MCF 10A (cell line): ENCODE results near the gene MIB1. TPM values are rescaled to one million over a fixed set of nuclear protein-coding genes. Genes with fewer than 3 reads are reported as not detected.

ENCODE experiments used
- BruUV-seq: library from RNA; stranded (reverse); fragments of 400-500 nt; replicated peaks from 2 replicates; lab custom pipeline; 2021; lab: Mats Ljungman, UMichigan
- CTCF ChIA-PET: fragments of 300-600 bp; sonication (Branson Sonifier 250); formaldehyde crosslinking; extraction: SDS; loops from one replicate; lab custom pipeline; 2021; ENCODE audit warnings: antibody characterized with exemption, inconsistent platforms; lab: Yijun Ruan, JAX
- POLR2A ChIA-PET: fragments of 300-600, 350-650 bp; sonication (Branson Sonifier 250); formaldehyde crosslinking; extraction: SDS; loops from one replicate; lab custom pipeline; 2020; ENCODE audit warnings: antibody characterized with exemption, inconsistent platforms; lab: Yijun Ruan, JAX
- DNase-seq: peaks from one replicate; pipeline ENCODE4 v3.0.0-alpha.2; 2018; ENCODE audit not compliant: unreplicated experiment
- H3K27ac Mint-ChIP-seq: one replicate; pipeline ENCODE4 v1.8.0; 2022; ENCODE audit warnings: mild to moderate bottlenecking, low read depth, mixed read lengths; ENCODE audit not compliant: unreplicated experiment
- H3K27me3 Mint-ChIP-seq: one replicate; pipeline ENCODE4 v1.8.0; 2022; ENCODE audit warnings: mixed read lengths; ENCODE audit not compliant: insufficient read depth, unreplicated experiment
- H3K36me3 Mint-ChIP-seq: one replicate; pipeline ENCODE4 v1.8.0; 2022; ENCODE audit warnings: mild to moderate bottlenecking, moderate library complexity, mixed read lengths; ENCODE audit not compliant: insufficient read depth, unreplicated experiment
- H3K4me1 Mint-ChIP-seq: one replicate; pipeline ENCODE4 v1.8.0; 2022; ENCODE audit warnings: mixed read lengths; ENCODE audit not compliant: insufficient read depth, unreplicated experiment
- H3K4me3 Mint-ChIP-seq: one replicate; pipeline ENCODE4 v1.8.0; 2022; ENCODE audit warnings: mild to moderate bottlenecking, moderate library complexity, mixed read lengths; ENCODE audit not compliant: unreplicated experiment
- H3K9me3 Mint-ChIP-seq: one replicate; pipeline ENCODE4 v1.8.0; 2022; ENCODE audit warnings: mixed read lengths; ENCODE audit not compliant: unreplicated experiment
- CTCF ChIP-seq: fragments of 200-600 bp; IDR thresholded peaks from one replicate; pipeline ENCODE4 v1.8.0; 2022; ENCODE audit warnings: antibody characterized with exemption, mild to moderate bottlenecking; ENCODE audit not compliant: unreplicated experiment
- intact Hi-C: fragments of 100-400 bp; cut with micrococcal nuclease; formaldehyde crosslinking; loops from 2 replicates; pipeline ENCODE4 v1.14.1; 2022
- total RNA-seq: library from RNA; stranded (reverse); gene quantifications from 2 replicates; pipeline ENCODE4 v1.2.3, GENCODE V29; 2022

The MIB1 gene
- total RNA-seq, 1 experiment from 2014 or later, result 40.5 TPM

GRCh38 chr18:21900605-21901352, 160.2 kb downstream of the MIB1 start:
- ChIA-PET CTCF (interaction anchor here (0.5 to 1.1 kb wide), 2 partner anchors 15 to 861 kb away, joined by 3 read pairs; no protein-coding TSS in a partner anchor), POLR2A (interaction anchor here (0.7 kb wide), 1 partner anchor 710 kb away, joined by 3 read pairs; no protein-coding TSS in a partner anchor)
- H3K27ac Mint-ChIP-seq, result no peak overlapping the region
- H3K27me3 Mint-ChIP-seq, result no peaks in the 10 kb centered on the region
- no TSS peak for BruUV-seq
- no peaks in the 10 kb centered on the region for H3K36me3 Mint-ChIP-seq
- TF ChIP-seq CTCF, result no peak
- intact Hi-C loops, result no loop called here
- H3K4me1 Mint-ChIP-seq, result no peaks in the 10 kb centered on the region
- no peak overlapping the region for H3K4me3 Mint-ChIP-seq
- H3K9me3 Mint-ChIP-seq, result no peaks in the 10 kb centered on the region
- no peak for DNase-seq

- CTCF ChIA-PET, result interaction anchor here (0.6 to 1.1 kb wide), 2 partner anchors 14 to 100 kb away, joined by 3 read pairs; no protein-coding TSS in a partner anchor
- intact Hi-C loops, result no loop called here
- TF ChIP-seq CTCF, result no peak
- POLR2A ChIA-PET, result no interaction called here
- no peak overlapping the region for H3K4me3 Mint-ChIP-seq
- H3K9me3 Mint-ChIP-seq, result no peaks in the 10 kb centered on the region
- no peaks in the 10 kb centered on the region for H3K27me3 Mint-ChIP-seq
- no peaks in the 10 kb centered on the region for H3K4me1 Mint-ChIP-seq
- no TSS peak for BruUV-seq
- DNase-seq, result no peak
- no peaks in the 10 kb centered on the region for H3K36me3 Mint-ChIP-seq
- no peak overlapping the region for H3K27ac Mint-ChIP-seq
Measured at GRCh38 chr18:21901423-21901945, 160.9 kb downstream of the MIB1 start.

GRCh38 chr18:21903709-21904108, 163.1 kb downstream of the MIB1 start:
- CTCF ChIA-PET, result interaction anchor here (0.7 kb wide), 1 partner anchor 343 kb away, joined by 3 read pairs; no protein-coding TSS in a partner anchor
- Mint-ChIP-seq H3K4me3 (no peak overlapping the region), H3K9me3 (no peaks in the 10 kb centered on the region), H3K4me1 (no peaks in the 10 kb centered on the region), H3K27me3 (no peaks in the 10 kb centered on the region), H3K36me3 (no peaks in the 10 kb centered on the region), H3K27ac (no peak overlapping the region)
- DNase-seq, result no peak
- BruUV-seq, result no TSS peak
- TF ChIP-seq CTCF, result no peak
- intact Hi-C loops, result no loop called here
- POLR2A ChIA-PET, result interaction anchor here (0.6 kb wide), 1 partner anchor 468 kb away, joined by 3 read pairs; no protein-coding TSS in a partner anchor

GRCh38 chr18:21904856-21905255, 164.3 kb downstream of the MIB1 start:
- ChIA-PET POLR2A (no interaction called here), CTCF (interaction anchor here (0.9 kb wide), 1 partner anchor 16 kb away, joined by 3 read pairs; no protein-coding TSS in a partner anchor)
- no peak for TF ChIP-seq CTCF
- intact Hi-C loops, result no loop called here
- Mint-ChIP-seq H3K27me3 (no peaks in the 10 kb centered on the region), H3K36me3 (no peaks in the 10 kb centered on the region), H3K27ac (no peak overlapping the region), H3K4me1 (no peaks in the 10 kb centered on the region), H3K9me3 (no peaks in the 10 kb centered on the region), H3K4me3 (no peak overlapping the region)
- BruUV-seq, result no TSS peak
- no peak for DNase-seq
